Endothelial cell of umbilical vein (primary cell): ENCODE data around the gene RAN. TPM values are rescaled to one million over a fixed set of nuclear protein-coding genes. Genes with fewer than 3 reads are reported as not detected.

Experiments used
- BruUV-seq: library from RNA; stranded (reverse); fragments of 400-500 nt; replicated peaks from 2 replicates; lab custom pipeline; 2021; lab: Mats Ljungman, UMichigan
- CTCF ChIA-PET: fragments of 300-600, 350-600 bp; sonication (Branson Sonifier 250); formaldehyde crosslinking; loops from one replicate; lab custom pipeline; 2021; ENCODE audit warnings: antibody characterized with exemption, inconsistent platforms; lab: Charles Lee
- POLR2A ChIA-PET: fragments of 300-600, 350-600 bp; sonication (Branson Sonifier 250); formaldehyde crosslinking; loops from one replicate; lab custom pipeline; 2021; ENCODE audit warnings: antibody characterized with exemption, inconsistent platforms; lab: Charles Lee
- DNase-seq: peaks from one replicate; pipeline ENCODE4 v3.0.0-alpha.2; 2011; ENCODE audit warnings: low read depth, low spot score
- FAIRE-seq: peaks from 2 replicates; lab custom pipeline; 2011; peaks lifted over from hg19 to GRCh38; lab: Jason Lieb, UNC
- H2AFZ ChIP-seq: 2 replicates; pipeline ENCODE4 v1.6.0; 2012; ENCODE audit warnings: low read depth, low read length, control low read depth, inconsistent platforms
- H3K27ac ChIP-seq: 2 replicates; pipeline ENCODE4 v1.5.1; 2011; ENCODE audit warnings: low read depth, mild to moderate bottlenecking, control low read depth, low read length, moderate library complexity; ENCODE audit not compliant: insufficient read depth
- H3K27me3 ChIP-seq, 2 experiments: 2 replicates each; pipeline versions ENCODE4 v1.6.0 to v1.6.1; 2011; ENCODE audit warnings: low read length in 2 of 2, mixed read lengths in 1 of 2; ENCODE audit not compliant: control insufficient read depth in 2 of 2, insufficient read depth in 2 of 2
- H3K36me3 ChIP-seq, 2 experiments: 2 replicates in 1 of 2; 3 replicates in 1 of 2; pipeline ENCODE4 v1.5.1; 2011; ENCODE audit warnings: low read length in 2 of 2, mild to moderate bottlenecking in 1 of 2, moderate library complexity in 1 of 2; ENCODE audit not compliant: control insufficient read depth in 2 of 2, insufficient read depth in 2 of 2; ENCODE audit errors: extremely low read depth in 1 of 2
- H3K4me1 ChIP-seq: 3 replicates; pipeline ENCODE4 v1.5.1; 2011; ENCODE audit warnings: mild to moderate bottlenecking, low read length; ENCODE audit not compliant: control insufficient read depth, insufficient read depth; ENCODE audit errors: extremely low read depth
- H3K4me2 ChIP-seq: 2 replicates; pipeline ENCODE4 v1.6.1; 2011; ENCODE audit warnings: low read length, control low read depth, mixed read lengths; ENCODE audit not compliant: insufficient read depth
- H3K4me3 ChIP-seq, 3 experiments: fragments of 200-600 bp in 1 of 3; sonication (generic), shearing (Covaris generic) in 1 of 3; replicated peaks in 1 of 3; 2 replicates each; pipeline ENCODE4 v1.5.1; 2011 to 2016; ENCODE audit warnings: control low read depth in 3 of 3, low read length in 3 of 3, mild to moderate bottlenecking in 2 of 3, inconsistent platforms in 1 of 3, low read depth in 1 of 3, moderate library complexity in 1 of 3; ENCODE audit not compliant: insufficient read depth in 1 of 3
- H3K79me2 ChIP-seq: 2 replicates; pipeline ENCODE4 v1.6.0; 2012; ENCODE audit warnings: low read length, inconsistent platforms; ENCODE audit not compliant: control insufficient read depth, insufficient read depth
- H3K9ac ChIP-seq: replicated peaks from 2 replicates; pipeline ENCODE3; 2011; ENCODE audit warnings: low read length, control low read depth; ENCODE audit not compliant: insufficient read depth; ENCODE audit errors: extremely low read depth
- H3K9me1 ChIP-seq: replicated peaks from 3 replicates; pipeline ENCODE4 v1.6.0; 2011; ENCODE audit warnings: mild to moderate bottlenecking, low read length; ENCODE audit not compliant: control insufficient read depth, insufficient read depth; ENCODE audit errors: extremely low read depth
- H3K9me3 ChIP-seq: replicated peaks from 2 replicates; pipeline ENCODE4 v1.5.1; 2012; ENCODE audit warnings: low read length, inconsistent platforms; ENCODE audit not compliant: control insufficient read depth, insufficient read depth
- H4K20me1 ChIP-seq: replicated peaks from 2 replicates; pipeline ENCODE3; 2011; ENCODE audit warnings: mild to moderate bottlenecking, low read length; ENCODE audit not compliant: control insufficient read depth, insufficient read depth; ENCODE audit errors: extremely low read depth
- EZH2 ChIP-seq: IDR thresholded peaks from 2 replicates; pipeline ENCODE4 v1.6.1; 2012; ENCODE audit warnings: borderline replicate concordance, low read depth, mild to moderate bottlenecking, moderate library complexity, low read length, inconsistent platforms; ENCODE audit not compliant: severe bottlenecking
- FOS ChIP-seq: IDR thresholded peaks from 2 replicates; pipeline ENCODE4 v1.6.1; 2011; ENCODE audit warnings: mild to moderate bottlenecking, low read length, moderate library complexity, borderline replicate concordance; ENCODE audit not compliant: insufficient read depth
- GATA2 ChIP-seq: IDR thresholded peaks from 2 replicates; pipeline ENCODE4 v1.7.0; 2011; ENCODE audit warnings: low read depth, mild to moderate bottlenecking, moderate library complexity, mixed read lengths, low read length; ENCODE audit not compliant: insufficient read length, insufficient read depth
- MYC ChIP-seq: IDR thresholded peaks from one replicate; pipeline ENCODE4 v1.6.1; 2011; ENCODE audit warnings: mild to moderate bottlenecking, low read depth, low read length
- dilution Hi-C: fragments of 300-500 bp; cut with MboI; formaldehyde crosslinking; loops from one replicate; pipeline ENCODE4 v1.15.0; 2019; ENCODE audit warnings: low sequenced_read_pairs; ENCODE audit not compliant: extremely low pct_ligation_motif_present
- intact Hi-C: fragments of 100-400 bp; cut with micrococcal nuclease; formaldehyde crosslinking; loops from one replicate; pipeline ENCODE4 v1.10.0; 2022
- polyA plus RNA-seq, 4 experiments: library from polyadenylated mRNA; depleted of rRNA in 3 of 4; stranded (reverse) in 3 of 4; unstranded in 1 of 4; fragments of >200 nt; gene quantifications; 2 replicates each; pipeline versions ENCODE4 v1.2.1 to v1.2.3, GENCODE V29; 2011 to 2012; ENCODE audit warnings: missing spikeins in 1 of 4
- total RNA-seq: library from RNA; stranded (reverse); gene quantifications from 2 replicates; pipeline ENCODE4 v1.2.3, GENCODE V29; 2021
- TF ChIP-seq, protein P1 (sequence below): IDR thresholded peaks from 2 replicates; pipeline ENCODE4 v1.6.1; 2011; ENCODE audit not compliant: insufficient read depth, insufficient read length

The RAN gene
- total and polyA plus RNA-seq, 2 donors (not counting 3 experiments of a cell fraction or from before 2014, with no cell fraction given), result 1,075 to 1,205 TPM

DNA sequence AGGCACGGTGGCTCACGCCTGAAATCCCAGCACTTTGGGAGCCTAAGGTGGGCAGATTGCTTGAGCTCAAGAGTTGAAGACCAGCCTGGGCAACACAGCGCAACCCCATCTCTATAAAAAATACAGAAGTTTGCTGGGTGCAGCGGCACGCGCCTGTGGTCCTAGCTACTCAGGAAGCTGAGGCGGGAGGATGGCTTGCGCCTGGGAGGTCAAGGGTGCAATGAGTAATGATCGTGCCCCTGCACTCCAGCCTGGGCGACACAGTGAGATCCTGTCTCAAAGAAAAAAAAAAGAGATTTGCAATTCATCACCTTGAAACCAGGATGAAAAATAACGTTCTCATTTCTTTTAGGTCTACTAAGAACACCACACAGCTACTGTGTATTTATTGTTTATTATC is 36.9 kb upstream of the RAN start:
- ChIA-PET CTCF (interaction anchor here (1.8 to 2.7 kb wide), 2 partner anchors 9 to 15 kb away, joined by 4 to 11 read pairs; no protein-coding TSS in a partner anchor), POLR2A (no interaction called here)
- intact Hi-C loops, result loop anchor here (5.0 kb wide), 1 partner anchor 997 kb away; no protein-coding TSS in a partner anchor
- no peak overlapping the region for H3K4me3 ChIP-seq
- no TSS peak for BruUV-seq
- H4K20me1 ChIP-seq, result no peaks in the 10 kb centered on the region
- no peak for DNase-seq
- no peaks in the 10 kb centered on the region for H3K27me3 ChIP-seq
- H3K27ac ChIP-seq, result no peak overlapping the region
- peaks cover 74% of the 10 kb centered on the region for H3K79me2 ChIP-seq
- no peaks in the 10 kb centered on the region for H3K9me3 ChIP-seq
- H3K9me1 ChIP-seq, result no peaks in the 10 kb centered on the region
- no peaks in the 10 kb centered on the region for H3K36me3 ChIP-seq
- no peak overlapping the region for H3K9ac ChIP-seq
- dilution Hi-C loops, result no loop called here
- no peak overlapping the region for H3K4me2 ChIP-seq
- peaks cover 5% of the 10 kb centered on the region for H3K4me1 ChIP-seq
- TF ChIP-seq FOS (no peak), GATA2 (no peak)
- H2AFZ ChIP-seq, result no peak overlapping the region
- no peak for FAIRE-seq

DNA sequence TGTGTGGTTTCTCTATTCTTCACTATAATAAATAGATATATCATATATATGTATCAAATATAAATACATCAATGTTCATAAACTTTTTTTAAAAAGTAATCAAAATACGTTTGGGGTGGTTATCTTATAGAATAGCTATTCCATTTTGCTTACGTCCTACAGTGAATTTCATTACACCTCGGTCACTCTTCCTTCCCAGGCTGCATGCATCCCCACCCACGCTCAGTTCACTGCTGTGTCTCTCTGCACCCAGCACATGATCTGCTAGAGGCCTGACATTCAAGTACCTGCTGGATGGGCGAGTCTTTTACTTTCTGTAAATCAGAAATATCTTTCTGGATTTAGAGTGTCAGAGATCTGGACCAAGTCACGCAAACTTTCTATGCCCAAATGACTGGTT is 36.4 kb upstream of the RAN start:
- H3K27ac ChIP-seq, result no peak overlapping the region
- H3K36me3 ChIP-seq, result no peaks in the 10 kb centered on the region
- ChIA-PET CTCF (interaction anchor here (1.8 to 2.7 kb wide), 2 partner anchors 10 to 16 kb away, joined by 4 to 11 read pairs; no protein-coding TSS in a partner anchor), POLR2A (no interaction called here)
- FAIRE-seq (no peak), DNase-seq (no peak)
- intact Hi-C loops, result loop anchor here (5.0 kb wide), 1 partner anchor 997 kb away; no protein-coding TSS in a partner anchor
- peaks cover 5% of the 10 kb centered on the region for H3K4me1 ChIP-seq
- H2AFZ ChIP-seq, result no peak overlapping the region
- no peaks in the 10 kb centered on the region for H3K9me1 ChIP-seq
- no peak overlapping the region for H3K9ac ChIP-seq
- BruUV-seq, result no TSS peak
- no peak overlapping the region for H3K4me3 ChIP-seq
- H3K9me3 ChIP-seq, result no peaks in the 10 kb centered on the region
- TF ChIP-seq EZH2 (no peak), FOS (no peak), MYC (no peak)
- TF ChIP-seq, protein P1, sequence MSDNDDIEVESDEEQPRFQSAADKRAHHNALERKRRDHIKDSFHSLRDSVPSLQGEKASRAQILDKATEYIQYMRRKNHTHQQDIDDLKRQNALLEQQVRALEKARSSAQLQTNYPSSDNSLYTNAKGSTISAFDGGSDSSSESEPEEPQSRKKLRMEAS, result no peak
- no peaks in the 10 kb centered on the region for H4K20me1 ChIP-seq
- H3K79me2 ChIP-seq, result peaks cover 70% of the 10 kb centered on the region
- dilution Hi-C loops, result no loop called here
- no peaks in the 10 kb centered on the region for H3K27me3 ChIP-seq
- no peak overlapping the region for H3K4me2 ChIP-seq
